ENCODE data around the gene LDB1. TPM values are rescaled to one million over a fixed set of nuclear protein-coding genes. Genes with fewer than 3 reads are reported as not detected.
A peak's percentile ranks its signal among the peaks of the same experiment; 100 is the strongest.

LDB1 gene
- total and polyA plus RNA-seq, 2 experiments from 2014 or later = 44.3 to 112 TPM

- Histone ChIP-seq H3K27ac (peak overlapping the region; percentile 59), H3K36me3 (peaks cover 20% of the 10 kb centered on the region), H3K9me3 (ENCODE audit: low read depth) (no peaks in the 10 kb centered on the region), H3K27me3 (no peaks in the 10 kb centered on the region), H3K4me3 (peak overlapping the region; percentile 93), H3K4me1 (ENCODE audit: low read depth) (peaks cover 2% of the 10 kb centered on the region)
- no peak for TF ChIP-seq CTCF (IDR thresholded peaks at IDR 0.05; ENCODE audit: low read depth, low read length)
- DNase-seq (ENCODE audit: low read depth in 1 of 2, low spot score in 1 of 2) = peak in 1 of 2 donors; percentile 62
Observed at GRCh38 chr10:102150970-102151773, 31.0 kb upstream of the LDB1 start.

GRCh38 chr10:102148275-102148674 is 28.1 kb upstream of the LDB1 start:
- no peak for DNase-seq (ENCODE audit: low read depth in 1 of 2, low spot score in 1 of 2)
- H3K4me1 ChIP-seq (ENCODE audit: low read depth) = no peaks in the 10 kb centered on the region
- no peak overlapping the region for H3K4me3 ChIP-seq
- no peak for TF ChIP-seq CTCF (IDR thresholded peaks at IDR 0.05; ENCODE audit: low read depth, low read length)
- no peaks in the 10 kb centered on the region for H3K9me3 ChIP-seq (ENCODE audit: low read depth)
- no peak overlapping the region for H3K27ac ChIP-seq
- peaks cover 36% of the 10 kb centered on the region for H3K36me3 ChIP-seq
- H3K27me3 ChIP-seq = no peaks in the 10 kb centered on the region

- TF ChIP-seq CTCF (IDR thresholded peaks at IDR 0.05; ENCODE audit: low read depth, low read length) = no peak
- Histone ChIP-seq H3K4me1 (ENCODE audit: low read depth) (no peaks in the 10 kb centered on the region), H3K9me3 (ENCODE audit: low read depth) (no peaks in the 10 kb centered on the region), H3K4me3 (no peak overlapping the region), H3K27me3 (no peaks in the 10 kb centered on the region), H3K36me3 (peaks cover 38% of the 10 kb centered on the region), H3K27ac (no peak overlapping the region)
- no peak for DNase-seq (ENCODE audit: low read depth in 1 of 2, low spot score in 1 of 2)
Observed at GRCh38 chr10:102147561-102147960, 27.4 kb upstream of the LDB1 start.

GRCh38 chr10:102146971-102147428 is 26.8 kb upstream of the LDB1 start:
- H3K36me3 ChIP-seq = peaks cover 40% of the 10 kb centered on the region
- H3K4me3 ChIP-seq = no peak overlapping the region
- H3K27me3 ChIP-seq = no peaks in the 10 kb centered on the region
- no peak for DNase-seq (ENCODE audit: low read depth in 1 of 2, low spot score in 1 of 2)
- no peaks in the 10 kb centered on the region for H3K4me1 ChIP-seq (ENCODE audit: low read depth)
- no peaks in the 10 kb centered on the region for H3K9me3 ChIP-seq (ENCODE audit: low read depth)
- no peak for TF ChIP-seq CTCF (IDR thresholded peaks at IDR 0.05; ENCODE audit: low read depth, low read length)
- H3K27ac ChIP-seq = no peak overlapping the region

GRCh38 chr10:102141583-102142107 is 21.5 kb upstream of the LDB1 start:
- Histone ChIP-seq H3K4me1 (ENCODE audit: low read depth) (peaks cover 11% of the 10 kb centered on the region), H3K4me3 (no peak overlapping the region), H3K27me3 (no peaks in the 10 kb centered on the region), H3K36me3 (peaks cover 54% of the 10 kb centered on the region), H3K9me3 (ENCODE audit: low read depth) (no peaks in the 10 kb centered on the region), H3K27ac (no peak overlapping the region)
- DNase-seq (ENCODE audit: low read depth in 1 of 2, low spot score in 1 of 2) = no peak
- no peak for TF ChIP-seq CTCF (IDR thresholded peaks at IDR 0.05; ENCODE audit: low read depth, low read length)

Measured in cardiac muscle cell (in vitro differentiated cells and primary cell).